Measurements from ENCODE around the gene TBC1D23. TPM values are rescaled to one million over a fixed set of nuclear protein-coding genes. Genes with fewer than 3 reads are reported as not detected.

The TBC1D23 gene
- total RNA-seq, 1 donor from 2014 or later = 62.2 TPM

DNA sequence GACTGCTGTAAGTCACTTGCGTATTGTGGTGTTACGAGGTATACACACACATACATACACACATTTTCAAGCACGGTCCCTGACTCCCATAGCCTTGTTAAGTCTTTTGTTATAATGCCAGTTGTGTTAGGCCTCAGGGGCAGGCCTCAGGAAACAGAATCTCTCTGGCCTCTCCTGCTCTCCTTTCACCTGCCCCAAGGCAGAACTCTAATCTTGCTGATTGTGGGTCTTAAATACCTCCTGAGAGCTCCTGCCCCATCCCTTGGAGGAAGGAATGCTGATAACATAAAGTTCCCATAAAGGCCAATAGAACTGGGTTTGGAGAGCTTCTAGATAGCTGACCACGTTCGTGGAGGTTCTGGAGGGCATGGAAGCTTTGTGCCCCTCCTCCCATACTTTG lies 69.9 kb downstream of the TBC1D23 start:
- H3K9me3 Mint-ChIP-seq (ENCODE audit: unreplicated experiment) = peaks cover 3% of the 10 kb centered on the region
- no peak for FAIRE-seq

DNA sequence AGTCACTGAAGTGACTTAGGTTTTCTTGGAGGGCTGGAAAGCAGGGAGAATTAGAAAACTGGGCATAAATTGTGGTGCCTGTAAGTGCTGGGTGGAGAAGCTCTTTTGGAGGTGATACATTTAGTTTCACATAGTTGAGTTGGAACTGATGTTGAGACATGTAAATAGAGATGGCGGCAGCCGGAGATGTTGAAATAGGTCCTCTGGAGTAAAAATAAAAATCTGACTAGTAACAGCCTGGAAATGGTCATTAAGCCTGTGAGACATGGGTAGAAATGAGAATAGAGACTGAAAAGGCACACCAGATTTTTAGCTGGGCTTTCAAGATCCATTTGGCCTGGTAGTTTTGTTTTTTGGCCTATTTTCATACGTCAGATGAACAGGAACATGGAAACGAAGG lies 70.9 kb downstream of the TBC1D23 start:
- H3K4me1 Mint-ChIP-seq (ENCODE audit: low read depth, unreplicated experiment) = peaks cover 3% of the 10 kb centered on the region
- H3K27me3 Mint-ChIP-seq (ENCODE audit: low read depth, unreplicated experiment) = no peaks in the 10 kb centered on the region
- H3K36me3 Mint-ChIP-seq (ENCODE audit: low read depth, unreplicated experiment) = peaks cover 14% of the 10 kb centered on the region
- Histone ChIP-seq H3K27ac (ENCODE audit: low read depth, low read length) (no peak overlapping the region), H3K4me3 (ENCODE audit: insufficient read depth, low read depth, low read length) (no peak overlapping the region), H3K36me3 (ENCODE audit: insufficient read depth, low read length) (peaks cover 4% of the 10 kb centered on the region), H3K9ac (ENCODE audit: low read length) (no peak overlapping the region), H3K4me2 (ENCODE audit: low read length) (no peak overlapping the region), H3K79me2 (ENCODE audit: insufficient read depth, low read length) (no peaks in the 10 kb centered on the region), H2AFZ (ENCODE audit: low read depth, low read length) (no peak overlapping the region), H3K27me3 (ENCODE audit: insufficient read depth, low read length) (no peaks in the 10 kb centered on the region), H3K9me3 (ENCODE audit: insufficient read depth, low read depth, low read length) (no peaks in the 10 kb centered on the region), H3K4me1 (ENCODE audit: insufficient read depth, low read length) (peaks cover 6% of the 10 kb centered on the region), H4K20me1 (ENCODE audit: insufficient read depth, low read length) (no peaks in the 10 kb centered on the region)
- H3K9me3 Mint-ChIP-seq (ENCODE audit: unreplicated experiment) = peaks cover 3% of the 10 kb centered on the region
- FAIRE-seq (no peak), DNase-seq (ENCODE audit: low read depth) (no peak)
- H3K27ac Mint-ChIP-seq (ENCODE audit: unreplicated experiment) = no peak overlapping the region
- no peak for TF ChIP-seq EZH2 (IDR thresholded peaks at IDR 0.05; ENCODE audit: insufficient read depth, low read length)
- TF ChIP-seq, protein P1, sequence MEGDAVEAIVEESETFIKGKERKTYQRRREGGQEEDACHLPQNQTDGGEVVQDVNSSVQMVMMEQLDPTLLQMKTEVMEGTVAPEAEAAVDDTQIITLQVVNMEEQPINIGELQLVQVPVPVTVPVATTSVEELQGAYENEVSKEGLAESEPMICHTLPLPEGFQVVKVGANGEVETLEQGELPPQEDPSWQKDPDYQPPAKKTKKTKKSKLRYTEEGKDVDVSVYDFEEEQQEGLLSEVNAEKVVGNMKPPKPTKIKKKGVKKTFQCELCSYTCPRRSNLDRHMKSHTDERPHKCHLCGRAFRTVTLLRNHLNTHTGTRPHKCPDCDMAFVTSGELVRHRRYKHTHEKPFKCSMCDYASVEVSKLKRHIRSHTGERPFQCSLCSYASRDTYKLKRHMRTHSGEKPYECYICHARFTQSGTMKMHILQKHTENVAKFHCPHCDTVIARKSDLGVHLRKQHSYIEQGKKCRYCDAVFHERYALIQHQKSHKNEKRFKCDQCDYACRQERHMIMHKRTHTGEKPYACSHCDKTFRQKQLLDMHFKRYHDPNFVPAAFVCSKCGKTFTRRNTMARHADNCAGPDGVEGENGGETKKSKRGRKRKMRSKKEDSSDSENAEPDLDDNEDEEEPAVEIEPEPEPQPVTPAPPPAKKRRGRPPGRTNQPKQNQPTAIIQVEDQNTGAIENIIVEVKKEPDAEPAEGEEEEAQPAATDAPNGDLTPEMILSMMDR (IDR thresholded peaks at IDR 0.05; ENCODE audit: insufficient read depth, low read depth, low read length) = no peak
- no peak overlapping the region for H3K4me3 Mint-ChIP-seq (ENCODE audit: unreplicated experiment)

More for the DNA sequence above, 69.9 kb downstream of the TBC1D23 start:
- no peaks in the 10 kb centered on the region for H3K27me3 ChIP-seq (ENCODE audit: insufficient read depth, low read length)
- no peaks in the 10 kb centered on the region for H3K79me2 ChIP-seq (ENCODE audit: insufficient read depth, low read length)
- H3K27ac Mint-ChIP-seq (ENCODE audit: unreplicated experiment) = no peak overlapping the region
- H3K4me2 ChIP-seq (ENCODE audit: low read length) = no peak overlapping the region
- no peak for DNase-seq (ENCODE audit: low read depth)
- no peak overlapping the region for H2AFZ ChIP-seq (ENCODE audit: low read depth, low read length)
- no peaks in the 10 kb centered on the region for H3K27me3 Mint-ChIP-seq (ENCODE audit: low read depth, unreplicated experiment)
- H3K4me1 Mint-ChIP-seq (ENCODE audit: low read depth, unreplicated experiment) = no peaks in the 10 kb centered on the region
- no peaks in the 10 kb centered on the region for H4K20me1 ChIP-seq (ENCODE audit: insufficient read depth, low read length)
- H3K36me3 ChIP-seq (ENCODE audit: insufficient read depth, low read length) = peaks cover 5% of the 10 kb centered on the region
- H3K9me3 ChIP-seq (ENCODE audit: insufficient read depth, low read depth, low read length) = no peaks in the 10 kb centered on the region
- no peak overlapping the region for H3K4me3 ChIP-seq (ENCODE audit: insufficient read depth, low read depth, low read length)
- H3K4me1 ChIP-seq (ENCODE audit: insufficient read depth, low read length) = peaks cover 6% of the 10 kb centered on the region
- H3K27ac ChIP-seq (ENCODE audit: low read depth, low read length) = no peak overlapping the region
- peaks cover 16% of the 10 kb centered on the region for H3K36me3 Mint-ChIP-seq (ENCODE audit: low read depth, unreplicated experiment)
- no peak overlapping the region for H3K9ac ChIP-seq (ENCODE audit: low read length)
- no peak overlapping the region for H3K4me3 Mint-ChIP-seq (ENCODE audit: unreplicated experiment)
- TF ChIP-seq, protein P1 (IDR thresholded peaks at IDR 0.05; ENCODE audit: insufficient read depth, low read depth, low read length) = no peak
- no peak for TF ChIP-seq EZH2 (IDR thresholded peaks at IDR 0.05; ENCODE audit: insufficient read depth, low read length)

GRCh38 chr3:100333051-100333450 lies 72.3 kb downstream of the TBC1D23 start:
- no peaks in the 10 kb centered on the region for H3K36me3 ChIP-seq (ENCODE audit: insufficient read depth, low read length)
- no peak overlapping the region for H3K9ac ChIP-seq (ENCODE audit: low read length)
- Mint-ChIP-seq H3K4me1 (ENCODE audit: low read depth, unreplicated experiment) (peaks cover 3% of the 10 kb centered on the region), H3K27me3 (ENCODE audit: low read depth, unreplicated experiment) (no peaks in the 10 kb centered on the region), H3K36me3 (ENCODE audit: low read depth, unreplicated experiment) (peaks cover under 1% of the 10 kb centered on the region), H3K4me3 (ENCODE audit: unreplicated experiment) (no peak overlapping the region), H3K27ac (ENCODE audit: unreplicated experiment) (no peak overlapping the region), H3K9me3 (ENCODE audit: unreplicated experiment) (no peaks in the 10 kb centered on the region)
- H2AFZ ChIP-seq (ENCODE audit: low read depth, low read length) = no peak overlapping the region
- no peak for DNase-seq (ENCODE audit: low read depth)
- FAIRE-seq = no peak
- peaks cover 6% of the 10 kb centered on the region for H3K4me1 ChIP-seq (ENCODE audit: insufficient read depth, low read length)
- H3K4me3 ChIP-seq (ENCODE audit: insufficient read depth, low read depth, low read length) = no peak overlapping the region
- H3K9me3 ChIP-seq (ENCODE audit: insufficient read depth, low read depth, low read length) = no peaks in the 10 kb centered on the region
- no peak for TF ChIP-seq EZH2 (IDR thresholded peaks at IDR 0.05; ENCODE audit: insufficient read depth, low read length)
- TF ChIP-seq, protein P1 (IDR thresholded peaks at IDR 0.05; ENCODE audit: insufficient read depth, low read depth, low read length) = no peak
- H3K27ac ChIP-seq (ENCODE audit: low read depth, low read length) = no peak overlapping the region
- no peaks in the 10 kb centered on the region for H3K79me2 ChIP-seq (ENCODE audit: insufficient read depth, low read length)
- no peaks in the 10 kb centered on the region for H3K27me3 ChIP-seq (ENCODE audit: insufficient read depth, low read length)
- no peaks in the 10 kb centered on the region for H4K20me1 ChIP-seq (ENCODE audit: insufficient read depth, low read length)
- no peak overlapping the region for H3K4me2 ChIP-seq (ENCODE audit: low read length)

Data from astrocyte (in vitro differentiated cells and primary cell).